KBM-7 (cell line): ENCODE results near the gene STARD3NL.
"Not testable (repeated sequence)": the region's sequence is repeated elsewhere in the genome, so short reads cannot be mapped to it uniquely, and the experiment has no call there.

Experiments used
- DNase-seq: peaks from one replicate; pipeline ENCODE4 v3.0.0-alpha.2; 2015
- in situ Hi-C: fragments of 300-500 bp; cut with MboI; formaldehyde crosslinking; loops from 2 replicates; pipeline ENCODE4 v1.14.3; 2020; ENCODE audit warnings: low sequenced_read_pairs, low pct_unique_long_range_greater_than_20kb, mixed read lengths

The STARD3NL gene

DNA sequence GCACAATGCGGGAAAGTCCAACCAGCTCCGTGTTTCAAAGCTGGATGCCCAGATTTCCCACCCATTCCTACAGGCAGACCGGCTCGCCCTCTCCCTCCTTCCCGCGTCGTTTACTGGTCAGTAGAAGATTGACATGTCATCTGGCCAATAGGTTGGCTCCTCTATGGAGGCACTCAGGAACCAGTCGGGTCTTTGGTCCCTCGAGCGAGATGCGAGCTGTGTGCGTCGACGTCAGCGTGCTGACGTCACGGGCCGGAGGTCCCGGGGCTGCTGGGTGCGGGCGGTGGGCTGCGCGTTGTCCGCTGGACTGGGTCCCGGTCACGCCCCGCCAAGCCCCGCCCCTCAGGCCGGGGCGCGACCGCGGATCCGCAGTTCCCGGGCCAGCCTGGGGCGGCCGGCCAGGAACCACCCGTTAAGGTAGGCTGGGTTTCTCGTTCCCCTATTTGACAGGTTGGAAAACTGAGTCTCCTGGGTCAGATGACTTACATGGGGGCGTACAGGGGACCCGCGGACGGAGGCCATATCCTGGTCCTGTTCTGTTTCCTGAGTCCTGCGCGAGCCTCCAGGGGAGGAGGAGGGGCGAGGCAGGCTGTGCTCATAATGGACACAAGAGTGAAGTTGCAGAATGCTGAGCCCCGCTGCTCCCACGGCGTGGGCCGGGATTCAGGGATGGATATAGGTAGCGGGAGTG is at the start of gene STARD3NL:
Gene STARD3NL, plus strand, starts transcription at position 242 of the 691 bp plus-strand sequence. CDS start 29,260 bp downstream, outside the sequence.
- peak; percentile 98 for DNase-seq
- in situ Hi-C loops: no loop called here

- DNase-seq: no peak
- in situ Hi-C loops: no loop called here
These were observed 48.9 kb upstream of the STARD3NL start for GRCh38 chr7:38129162-38129561.

DNA sequence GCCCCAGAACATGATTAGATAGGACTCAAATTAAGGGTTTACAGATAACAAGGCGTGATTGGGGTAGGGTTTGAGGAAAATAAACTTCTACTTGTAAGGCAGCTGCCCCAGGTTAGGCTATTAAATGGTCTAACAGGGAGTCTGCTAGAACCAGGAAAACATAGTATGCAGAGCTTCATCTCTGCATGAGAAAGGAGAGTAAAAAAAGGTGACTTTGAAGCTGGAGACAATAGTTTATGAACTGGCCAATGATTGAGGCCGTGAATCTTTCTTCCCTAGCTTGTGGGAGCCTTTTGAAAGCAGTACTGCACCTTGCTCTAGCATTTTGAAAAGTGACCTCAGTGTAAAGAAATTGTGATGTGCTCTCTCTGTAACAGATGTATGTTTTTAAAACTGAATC is 48.5 kb upstream of the STARD3NL start:
- in situ Hi-C loops: no loop called here
- DNase-seq: no peak

GRCh38 chr7:38138171-38138570 is 39.9 kb upstream of the STARD3NL start:
- DNase-seq: no peak
- in situ Hi-C loops: no loop called here

DNA sequence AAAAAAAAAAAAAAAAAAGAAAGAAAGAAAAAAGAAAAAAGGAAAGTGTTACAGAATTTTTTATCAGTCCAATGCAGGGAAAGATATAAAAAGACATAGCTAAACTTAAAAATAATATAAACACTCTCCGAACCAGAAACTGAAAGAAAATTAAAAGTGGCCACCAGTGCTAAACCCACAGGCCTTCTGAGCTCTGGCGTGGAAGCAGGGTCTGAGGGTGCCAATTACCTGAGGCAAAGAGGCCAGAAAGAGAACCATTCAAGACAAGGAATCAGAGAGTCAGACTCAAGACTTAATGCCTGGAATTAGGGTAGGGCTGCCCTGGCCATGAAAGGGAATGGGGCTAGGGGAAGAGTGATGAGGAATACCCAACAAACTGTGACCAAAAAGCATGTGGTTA is 36.9 kb upstream of the STARD3NL start:
- in situ Hi-C loops: no loop called here
- no peak for DNase-seq

GRCh38 chr7:38142736-38143135 is 35.3 kb upstream of the STARD3NL start:
- no peak for DNase-seq
- in situ Hi-C loops: no loop called here

DNA sequence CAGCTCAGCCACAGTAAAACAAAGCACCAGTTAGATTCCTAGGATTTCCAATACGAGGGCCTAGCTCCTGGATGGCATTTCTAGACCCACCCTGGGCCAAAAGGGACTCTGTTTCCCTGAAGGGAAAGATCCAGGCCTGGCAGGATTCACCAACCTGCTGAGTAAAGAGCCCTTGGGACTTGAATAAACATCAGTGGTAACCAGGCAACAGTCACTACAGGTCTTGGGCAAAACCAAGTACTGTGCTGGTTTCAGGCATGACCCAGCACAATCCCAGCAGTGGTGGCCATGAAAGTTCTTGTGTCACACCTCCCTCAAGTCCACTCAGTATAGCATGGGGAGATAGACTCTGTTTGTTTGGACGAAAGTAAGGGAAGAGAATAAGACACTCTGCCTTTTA is 31.0 kb upstream of the STARD3NL start:
- in situ Hi-C loops: no loop called here

DNA sequence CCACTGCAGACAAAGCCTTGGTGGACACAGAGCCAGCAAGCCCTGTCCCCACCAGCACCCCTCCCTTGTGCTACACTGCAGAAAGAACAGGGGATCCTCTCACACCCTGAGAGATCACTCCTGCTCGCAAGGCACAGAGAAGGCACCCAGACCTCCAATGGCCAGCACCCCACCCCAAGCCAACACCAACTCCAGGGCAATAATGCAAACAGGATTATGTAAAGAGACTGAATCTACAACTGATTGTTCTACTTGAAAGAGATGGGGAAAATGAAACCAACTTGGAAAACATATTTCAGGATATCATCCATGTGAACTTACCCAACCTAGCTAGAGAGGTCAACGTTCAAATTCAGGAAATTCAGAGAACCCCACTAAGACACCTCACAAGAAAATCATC is 26.5 kb upstream of the STARD3NL start:
- in situ Hi-C loops: no loop called here
- no peak for DNase-seq

More for the DNA sequence above, 31.0 kb upstream of the STARD3NL start:
- DNase-seq: no peak

DNA sequence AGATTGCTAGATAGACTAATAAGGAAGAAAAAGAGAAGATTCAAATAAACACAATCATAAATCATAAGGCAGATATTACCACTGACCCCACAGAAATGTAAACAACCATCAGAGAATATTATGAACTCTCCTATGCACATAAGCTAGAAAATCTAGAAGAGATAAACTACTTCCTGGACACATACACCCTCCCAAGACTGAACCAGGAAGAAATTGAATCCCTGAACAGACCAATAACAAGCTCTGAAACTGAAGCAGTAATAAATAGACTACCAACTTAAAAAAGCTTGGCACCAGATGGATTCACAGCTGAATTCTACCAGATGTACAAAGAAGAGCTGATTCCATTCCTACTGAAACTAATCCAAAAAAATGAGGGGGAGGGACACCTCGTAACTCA is 24.5 kb upstream of the STARD3NL start:
- in situ Hi-C loops: no loop called here

GRCh38 chr7:38154278-38154677 is 23.8 kb upstream of the STARD3NL start:
- in situ Hi-C loops: no loop called here
- DNase-seq: no peak

More for the DNA sequence above, 24.5 kb upstream of the STARD3NL start:
- no peak for DNase-seq

DNA sequence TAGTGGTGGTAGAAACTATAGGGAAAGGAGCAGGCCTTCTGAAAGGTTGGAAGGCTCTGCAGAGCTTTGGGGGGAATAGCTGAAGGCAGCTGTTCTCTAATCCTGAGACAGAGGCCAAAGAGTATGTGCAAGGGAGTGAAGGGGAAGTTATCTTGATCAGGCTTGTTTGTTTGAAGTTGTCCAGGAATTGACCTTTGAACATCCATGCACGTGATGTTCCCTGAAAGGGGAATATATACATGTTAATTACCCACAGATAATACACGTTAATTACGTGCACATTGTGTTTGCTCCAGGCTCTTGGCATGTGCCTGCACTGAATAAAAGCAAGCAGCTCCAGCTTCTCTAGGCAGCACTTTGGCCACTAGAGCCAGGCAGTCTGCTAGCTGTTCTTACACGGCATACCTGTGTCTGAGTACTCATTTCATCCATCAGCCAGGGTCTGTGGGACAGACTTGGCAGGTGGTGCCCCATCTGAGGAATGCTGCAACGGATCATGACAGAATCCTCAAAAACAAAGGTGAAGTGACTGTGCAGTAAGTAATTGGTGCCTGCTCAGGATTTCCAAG is 18.0 kb upstream of the STARD3NL start:
- in situ Hi-C loops: no loop called here

DNA sequence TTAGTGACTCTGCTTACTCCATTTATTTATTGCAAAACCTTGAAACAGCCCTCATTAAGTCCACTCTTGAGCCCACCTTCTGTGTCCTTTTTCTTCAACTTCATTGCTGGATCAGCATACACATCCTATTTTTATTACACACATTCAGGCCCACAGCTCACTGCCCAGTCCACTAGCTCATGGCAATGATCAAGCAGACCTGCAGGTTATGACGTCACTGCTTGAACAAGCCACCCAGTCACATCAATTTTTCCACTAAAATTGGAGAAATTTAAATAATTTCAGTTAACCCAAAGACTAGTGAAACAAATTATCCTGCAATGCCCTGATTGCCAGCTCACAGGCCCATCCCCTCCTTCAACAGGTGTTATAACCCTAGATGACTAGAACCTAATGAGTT is 16.0 kb upstream of the STARD3NL start:
- in situ Hi-C loops: no loop called here
- no peak for DNase-seq

More for the DNA sequence above, 18.0 kb upstream of the STARD3NL start:
- no peak for DNase-seq

- in situ Hi-C loops: no loop called here
- no peak for DNase-seq
These were observed 14.4 kb upstream of the STARD3NL start for GRCh38 chr7:38163671-38164070.

GRCh38 chr7:38168890-38169570 is 9.0 kb upstream of the STARD3NL start:
- peak; percentile 52 for DNase-seq
- in situ Hi-C loops: no loop called here

- DNase-seq: peak; percentile 36
- in situ Hi-C loops: no loop called here
These were observed 8.2 kb upstream of the STARD3NL start for GRCh38 chr7:38169847-38170246.

DNA sequence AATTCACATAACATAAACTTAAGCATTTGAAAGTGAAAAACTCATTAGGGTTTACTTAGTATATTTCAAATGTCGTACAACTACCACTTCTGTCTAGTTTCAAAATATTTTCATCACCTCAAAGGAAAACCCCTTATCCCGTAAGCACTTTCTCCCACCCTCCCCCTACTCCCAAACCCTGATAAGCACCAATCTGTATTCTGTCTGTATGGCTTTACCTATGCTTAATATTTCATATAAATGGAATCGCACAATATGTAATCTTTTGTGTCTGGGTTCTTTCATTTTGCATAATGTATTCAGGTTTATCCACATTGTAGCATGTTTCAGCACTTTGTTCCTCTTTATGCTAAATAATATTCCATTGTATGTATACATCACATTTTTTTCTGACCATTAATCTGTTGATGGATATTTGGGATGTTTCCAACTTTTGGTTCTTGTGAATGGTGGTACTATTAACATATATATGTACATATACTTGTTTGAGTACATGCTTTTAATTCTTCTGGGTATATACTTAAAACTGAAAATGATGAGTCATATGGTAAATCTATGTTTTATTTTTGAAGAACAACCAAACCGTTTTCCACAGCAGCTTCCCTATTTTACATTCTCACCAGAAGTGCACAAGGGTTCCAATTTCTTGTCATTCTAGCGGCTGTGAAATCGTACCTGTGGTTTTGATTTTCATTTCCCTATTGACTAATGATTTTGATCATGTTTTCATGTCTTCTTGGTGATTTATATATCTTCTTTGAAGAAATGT is 6.2 kb upstream of the STARD3NL start:
- in situ Hi-C loops: no loop called here
- DNase-seq: peak; percentile 71

- in situ Hi-C loops, DNase-seq: not testable (repeated sequence)
These were observed 2.5 kb upstream of the STARD3NL start for GRCh38 chr7:38175547-38175946.

DNA sequence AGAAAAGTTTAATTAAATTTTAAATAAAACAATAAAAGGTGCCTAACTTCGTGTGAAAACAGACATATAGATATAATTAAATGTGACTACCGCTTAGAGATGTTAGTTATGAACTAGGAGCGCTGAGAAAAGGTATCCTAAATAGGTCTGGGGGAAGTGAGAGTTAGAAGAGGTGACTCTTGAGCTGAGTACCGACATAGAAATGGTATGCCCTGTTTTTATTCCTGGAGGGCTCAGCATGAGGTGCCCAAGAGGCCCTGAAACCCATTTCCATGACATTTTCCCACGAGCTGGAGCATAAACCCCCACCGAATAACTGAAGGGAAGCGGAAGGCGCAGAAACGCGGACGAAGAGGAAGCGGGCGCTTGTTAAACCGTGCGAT is 433 bp upstream of the STARD3NL start:
- DNase-seq: no peak
- in situ Hi-C loops: no loop called here

DNA sequence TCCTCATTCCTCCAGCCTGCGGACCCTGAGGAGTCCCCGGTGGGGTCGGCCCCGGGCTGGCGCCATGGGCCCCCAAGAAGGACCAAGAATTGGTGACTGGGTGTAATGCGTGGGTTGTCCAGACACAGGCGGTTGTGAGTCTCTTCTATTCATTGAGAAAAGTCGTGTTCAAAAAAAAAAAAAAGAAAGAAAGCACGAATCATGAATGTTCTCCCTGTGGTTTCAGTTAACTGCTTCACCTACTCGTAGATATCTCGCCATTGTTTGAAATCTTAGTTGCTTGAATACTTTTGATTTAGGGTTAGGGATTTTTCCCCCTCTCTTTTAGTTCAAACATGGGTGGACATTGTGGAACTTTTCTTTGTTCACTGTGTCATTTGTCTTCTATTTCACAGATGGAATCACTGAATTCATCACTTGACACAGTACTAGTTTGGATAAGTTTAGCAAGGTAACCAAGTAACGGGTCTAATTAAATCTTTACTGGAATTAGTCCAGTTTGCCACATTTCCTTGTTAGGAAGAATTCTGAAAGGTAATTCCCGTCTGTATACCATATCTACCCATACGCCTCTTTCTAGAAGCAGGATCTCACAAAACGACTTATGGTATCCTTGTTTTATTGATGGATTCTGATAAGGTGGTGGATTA is 775 bp downstream of the STARD3NL start:
- DNase-seq: peak; percentile 57
- in situ Hi-C loops: no loop called here
